Stimulated activated CD4-positive, alpha-beta T cell treated with anti-CD3 and anti-CD28 coated beads, Interleukin-12 subunit alpha, Interleukin-12 subunit beta, amount 100 ng/mL, for 24 hours (primary cell): ENCODE results near the gene APOE.
"Not testable (repeated sequence)": the region's sequence is repeated elsewhere in the genome, so short reads cannot be mapped to it uniquely, and the experiment has no call there.

ENCODE experiments used
- DNase-seq, 2 experiments: peaks; one replicate each; pipeline ENCODE4 v3.0.0-alpha.2; 2020; ENCODE audit warnings: low read depth in 2 of 2

Gene APOE

DNA sequence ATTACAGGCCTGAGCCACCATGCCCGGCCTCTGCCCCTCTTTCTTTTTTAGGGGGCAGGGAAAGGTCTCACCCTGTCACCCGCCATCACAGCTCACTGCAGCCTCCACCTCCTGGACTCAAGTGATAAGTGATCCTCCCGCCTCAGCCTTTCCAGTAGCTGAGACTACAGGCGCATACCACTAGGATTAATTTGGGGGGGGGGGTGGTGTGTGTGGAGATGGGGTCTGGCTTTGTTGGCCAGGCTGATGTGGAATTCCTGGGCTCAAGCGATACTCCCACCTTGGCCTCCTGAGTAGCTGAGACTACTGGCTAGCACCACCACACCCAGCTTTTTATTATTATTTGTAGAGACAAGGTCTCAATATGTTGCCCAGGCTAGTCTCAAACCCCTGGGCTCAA is 4.2 kb downstream of the APOE start:
- no peak for DNase-seq

DNA sequence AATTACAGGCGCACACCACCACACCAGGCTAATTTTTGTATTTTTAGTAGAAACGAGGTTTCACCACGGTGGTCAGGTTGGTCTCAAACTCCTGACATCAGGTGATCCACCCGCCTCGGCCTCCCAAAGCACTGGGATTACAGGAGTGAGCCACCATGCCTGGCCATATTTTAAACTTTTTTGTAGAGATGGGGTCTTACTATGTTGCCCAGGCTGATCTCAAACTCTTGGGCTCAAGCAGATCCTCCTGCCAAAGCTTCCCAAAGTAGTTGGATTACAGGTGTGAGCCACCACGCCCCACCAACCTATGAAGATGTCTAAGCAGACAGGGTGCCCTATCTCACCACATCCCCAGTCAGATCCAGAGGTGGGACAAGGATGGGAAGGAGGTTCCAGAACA is 6.3 kb downstream of the APOE start:
- not testable (repeated sequence) for DNase-seq

DNA sequence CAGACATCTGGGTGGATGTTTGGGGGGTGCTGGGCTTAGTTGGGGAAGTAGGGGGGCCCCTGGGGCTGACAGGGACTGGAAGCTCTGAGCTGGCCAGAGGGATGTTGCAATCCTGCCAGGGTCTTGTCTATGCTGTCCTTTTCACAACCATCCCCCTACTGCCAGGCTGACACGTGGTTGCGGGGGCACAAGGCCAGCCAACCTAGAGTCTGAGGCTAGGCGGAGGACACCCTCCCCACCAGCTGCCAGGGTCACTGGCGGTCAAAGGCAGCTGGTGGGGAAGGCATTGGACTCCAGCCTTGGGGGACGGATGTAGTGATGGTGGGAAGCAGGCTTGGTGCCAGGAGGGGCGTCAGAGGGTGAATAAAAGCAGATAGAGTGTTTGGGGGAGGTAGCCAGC is 7.3 kb downstream of the APOE start:
- DNase-seq, result no peak

DNA sequence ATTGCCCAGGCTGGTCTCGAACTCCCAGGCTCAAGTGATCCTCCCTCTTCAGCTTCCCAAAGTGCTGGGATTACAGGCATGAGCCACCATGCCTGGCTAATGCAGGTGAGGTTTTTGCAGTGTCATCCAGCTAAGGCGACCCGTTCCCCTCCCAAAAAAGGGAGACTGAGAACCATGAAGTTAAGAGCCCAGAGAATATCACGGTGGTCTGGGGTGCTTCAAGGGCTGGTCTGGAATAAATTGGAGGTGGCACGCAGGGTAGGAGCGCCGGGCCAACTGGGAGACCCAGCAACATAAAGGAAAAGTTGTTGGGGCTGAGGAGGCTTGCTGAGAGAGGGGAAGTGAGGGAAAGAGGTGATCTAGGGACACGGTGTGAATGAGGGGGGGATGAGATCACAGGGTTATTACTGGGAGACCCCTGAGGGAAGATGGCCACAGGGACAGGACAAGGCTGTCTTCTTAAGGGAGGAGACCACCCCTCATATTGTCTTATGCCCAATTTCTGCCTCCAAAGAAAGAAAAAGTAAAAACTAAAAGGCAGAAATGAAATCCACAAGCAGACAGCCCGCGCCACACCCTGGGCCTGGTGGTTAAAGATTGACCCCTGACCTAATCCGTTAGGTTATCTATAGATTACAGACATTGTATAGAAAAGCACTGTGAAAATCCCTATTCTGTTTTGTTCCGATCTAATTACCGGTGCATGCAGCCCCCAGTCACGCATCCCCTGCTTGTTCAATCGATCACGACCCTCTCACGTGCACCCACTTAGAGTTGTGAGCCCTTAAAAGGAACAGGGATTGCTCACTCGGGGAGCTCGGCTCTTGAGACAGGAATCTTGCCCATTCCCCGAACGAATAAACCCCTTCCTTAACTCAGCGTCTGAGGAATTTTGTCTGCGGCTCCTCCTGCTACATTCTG is 8.2 kb downstream of the APOE start:
- DNase-seq, result not testable (repeated sequence)

DNA sequence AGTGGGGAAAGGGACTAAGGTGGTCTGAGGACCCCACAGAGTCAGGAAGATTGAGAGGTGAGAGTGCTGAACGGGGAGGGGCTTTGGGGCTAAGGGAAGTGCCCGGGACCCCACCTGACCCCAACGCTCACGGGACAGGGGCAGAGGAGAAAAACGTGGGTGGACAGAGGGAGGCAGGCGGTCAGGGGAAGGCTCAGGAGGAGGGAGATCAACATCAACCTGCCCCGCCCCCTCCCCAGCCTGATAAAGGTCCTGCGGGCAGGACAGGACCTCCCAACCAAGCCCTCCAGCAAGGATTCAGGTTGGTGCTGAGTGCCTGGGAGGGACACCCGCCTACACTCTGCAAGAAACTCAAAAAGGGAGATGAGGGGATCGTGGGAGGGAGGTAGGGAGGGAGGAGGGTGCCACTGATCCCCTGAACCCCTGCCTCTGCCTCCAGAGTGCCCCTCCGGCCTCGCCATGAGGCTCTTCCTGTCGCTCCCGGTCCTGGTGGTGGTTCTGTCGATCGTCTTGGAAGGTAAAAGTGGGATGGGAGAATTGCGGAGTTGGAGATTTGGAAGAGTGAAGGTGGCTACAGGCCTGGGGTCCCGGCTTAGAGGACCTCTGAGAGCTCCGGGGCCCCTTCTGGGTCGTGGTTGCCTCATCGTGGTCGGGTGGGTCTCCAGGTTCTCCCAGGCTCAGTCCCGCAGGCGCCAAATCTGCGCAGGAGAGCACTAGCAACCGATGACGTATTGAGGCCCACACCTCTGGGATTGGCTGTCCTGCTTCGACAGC is 9.0 kb downstream of the APOE start, which contains the start of gene APOC1:
TSS of gene APOC1 (plus strand) at position 176 of the 774 bp plus-strand sequence. CDS start at position 460, 284 bp downstream.
- DNase-seq, result peak; percentile 62 to 70

DNA sequence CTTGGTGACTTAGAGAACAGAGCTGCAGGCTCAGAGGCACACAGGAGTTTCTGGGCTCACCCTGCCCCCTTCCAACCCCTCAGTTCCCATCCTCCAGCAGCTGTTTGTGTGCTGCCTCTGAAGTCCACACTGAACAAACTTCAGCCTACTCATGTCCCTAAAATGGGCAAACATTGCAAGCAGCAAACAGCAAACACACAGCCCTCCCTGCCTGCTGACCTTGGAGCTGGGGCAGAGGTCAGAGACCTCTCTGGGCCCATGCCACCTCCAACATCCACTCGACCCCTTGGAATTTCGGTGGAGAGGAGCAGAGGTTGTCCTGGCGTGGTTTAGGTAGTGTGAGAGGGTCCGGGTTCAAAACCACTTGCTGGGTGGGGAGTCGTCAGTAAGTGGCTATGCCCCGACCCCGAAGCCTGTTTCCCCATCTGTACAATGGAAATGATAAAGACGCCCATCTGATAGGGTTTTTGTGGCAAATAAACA is 18.7 kb downstream of the APOE start:
- DNase-seq, result no peak

DNA sequence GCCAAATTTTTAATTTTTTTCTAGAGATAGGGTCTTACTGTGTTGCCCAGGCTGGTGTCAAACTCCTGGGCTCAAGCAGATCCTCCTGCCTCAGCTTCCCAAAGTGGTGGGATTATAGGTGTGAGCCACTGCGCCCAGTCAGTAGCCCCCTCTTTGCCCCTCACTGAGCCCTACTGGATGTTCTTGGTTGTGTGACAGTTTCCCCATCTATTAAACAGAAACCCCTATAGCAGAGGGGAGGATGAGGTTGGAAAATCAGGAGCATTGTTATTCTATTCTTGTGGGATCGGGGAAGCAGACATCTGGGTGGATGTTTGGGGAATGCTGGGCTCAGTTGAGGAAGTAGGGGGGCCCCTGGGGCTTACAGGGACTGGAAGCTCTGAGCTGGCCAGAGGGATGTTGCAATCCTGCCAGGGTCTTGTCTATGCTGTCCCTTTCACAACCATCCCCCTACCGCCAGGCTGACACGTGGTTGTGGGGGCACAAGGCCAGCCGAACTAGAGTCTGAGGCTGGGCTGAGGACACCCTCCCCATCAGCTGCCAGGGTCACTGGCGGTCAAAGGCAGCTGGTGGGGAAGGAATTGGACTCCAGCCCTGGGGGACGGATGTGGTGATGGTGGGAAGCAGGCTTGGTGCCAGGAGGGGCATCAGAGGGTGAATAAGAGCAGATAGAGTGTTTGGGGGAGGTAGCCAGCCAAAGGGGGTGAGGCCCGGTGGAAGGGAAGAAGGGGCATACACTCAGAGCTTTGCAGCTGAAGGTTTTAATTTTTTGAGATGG is 19.7 kb downstream of the APOE start:
- no peak for DNase-seq

DNA sequence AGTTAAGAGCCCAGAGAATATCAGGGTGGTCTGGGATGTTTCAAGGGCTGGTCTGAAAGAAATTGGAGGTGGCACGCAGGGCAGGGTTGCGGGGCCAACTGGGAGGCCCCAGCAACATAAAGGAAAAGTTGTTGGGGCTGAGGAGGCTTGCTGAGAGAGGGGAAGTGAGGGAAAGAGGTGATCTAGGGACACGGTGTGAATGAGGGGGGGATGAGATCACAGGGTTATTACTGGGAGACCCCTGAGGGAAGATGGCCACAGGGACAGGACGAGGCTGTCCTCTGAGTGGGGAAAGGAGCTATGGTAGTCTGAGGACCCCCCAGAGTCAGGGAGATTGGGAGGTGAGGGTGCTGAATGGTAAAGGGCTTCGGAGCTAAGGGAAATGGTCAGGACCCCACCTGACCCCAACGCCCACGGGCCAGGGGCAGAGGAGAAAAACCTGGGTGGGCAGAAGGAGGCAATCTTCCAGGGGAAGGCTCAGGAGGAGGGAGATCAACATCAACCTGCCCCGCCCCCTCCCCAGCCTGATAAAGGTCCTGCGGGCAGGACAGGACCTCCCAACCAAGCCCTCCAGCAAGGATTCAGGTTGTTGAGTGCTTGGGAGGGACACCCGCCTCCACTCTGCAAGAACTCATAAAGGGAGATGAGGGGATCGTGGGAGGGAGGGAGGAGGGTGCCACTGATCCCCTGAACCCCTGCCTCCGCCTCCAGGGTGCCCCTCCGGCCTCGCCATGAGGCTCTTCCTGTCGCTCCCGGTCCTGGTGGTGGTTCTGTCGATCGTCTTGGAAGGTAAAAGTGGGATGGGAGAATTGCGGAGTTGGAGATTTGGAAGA is 20.9 kb downstream of the APOE start:
- DNase-seq, result not testable (repeated sequence)

DNA sequence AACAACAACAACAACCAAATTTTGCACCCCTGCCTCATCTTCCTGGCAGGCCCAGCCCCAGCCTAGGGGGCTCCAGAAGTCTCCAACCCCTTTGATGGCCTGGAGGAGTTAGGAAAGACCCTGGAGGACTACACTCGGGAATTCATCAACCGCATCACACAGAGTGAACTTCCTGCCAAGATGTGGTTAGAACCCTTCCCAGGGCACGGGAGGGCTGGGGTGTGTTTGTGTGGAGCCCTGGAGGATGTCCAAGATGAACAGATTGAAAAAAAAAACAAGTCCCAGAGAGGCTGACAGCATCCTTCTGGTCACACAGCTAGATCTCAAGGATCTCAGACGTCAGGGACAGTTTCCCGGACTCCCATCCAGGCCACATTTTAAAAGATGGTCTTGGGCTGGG is 22.1 kb downstream of the APOE start:
- DNase-seq, result no peak

DNA sequence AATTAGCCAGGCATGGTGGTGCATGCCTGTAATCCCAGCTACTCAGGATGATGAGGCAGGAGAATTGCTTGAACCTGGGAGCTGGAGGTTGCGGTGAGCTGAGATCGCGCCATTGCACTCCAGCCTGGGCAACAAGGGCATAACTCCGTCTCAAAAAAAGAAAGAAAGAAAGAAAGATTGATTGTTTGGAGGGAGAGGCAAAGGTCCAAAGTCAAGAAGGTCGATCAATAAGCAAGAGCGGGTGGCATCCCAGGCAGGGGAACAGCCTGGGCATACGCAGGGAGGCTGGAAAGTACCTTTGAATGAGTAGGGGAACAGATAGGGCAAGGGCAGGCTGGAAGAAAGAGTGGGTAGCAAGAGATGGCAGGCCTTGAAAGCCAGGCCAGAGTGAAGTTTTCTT is 24.5 kb downstream of the APOE start:
- no peak for DNase-seq

DNA sequence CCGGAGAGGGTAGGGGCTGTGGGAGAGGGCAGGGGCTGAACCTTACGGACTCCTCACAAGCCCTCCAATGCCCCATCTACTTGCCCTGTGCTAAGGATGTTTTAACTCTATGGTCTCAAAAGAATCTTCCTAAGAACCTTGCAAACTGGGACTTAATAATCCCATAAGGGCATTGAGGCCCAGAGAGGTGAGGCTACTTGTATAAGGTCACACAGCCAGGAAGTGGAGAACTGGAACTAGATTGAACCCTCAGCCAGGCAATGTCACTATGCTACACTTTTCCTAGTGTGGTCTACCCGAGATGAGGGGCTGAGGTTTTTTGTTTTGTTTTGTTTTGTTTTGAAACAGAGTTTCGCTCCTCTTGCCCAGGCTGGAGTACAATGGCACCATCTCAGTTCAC is 25.9 kb downstream of the APOE start:
- DNase-seq, result no peak

DNA sequence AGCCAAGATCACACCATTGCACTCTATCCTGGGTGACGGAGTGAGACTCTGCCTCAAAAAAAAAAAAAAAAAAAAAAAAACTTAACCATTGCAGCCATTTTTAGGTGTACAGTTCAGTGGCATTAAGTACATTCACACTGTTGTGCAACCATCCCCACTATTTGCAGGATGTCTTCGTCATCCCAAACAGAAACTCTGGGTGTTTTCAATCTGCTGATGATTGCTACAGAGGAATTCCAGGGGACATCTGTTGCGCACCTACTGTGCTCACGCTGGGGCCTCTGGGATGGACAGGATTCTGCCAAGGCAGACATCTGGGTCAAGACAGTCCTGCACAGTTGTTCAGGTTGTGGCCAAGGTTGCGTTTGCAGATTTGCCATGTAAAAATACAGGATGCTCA is 34.1 kb downstream of the APOE start:
- DNase-seq, result no peak

DNA sequence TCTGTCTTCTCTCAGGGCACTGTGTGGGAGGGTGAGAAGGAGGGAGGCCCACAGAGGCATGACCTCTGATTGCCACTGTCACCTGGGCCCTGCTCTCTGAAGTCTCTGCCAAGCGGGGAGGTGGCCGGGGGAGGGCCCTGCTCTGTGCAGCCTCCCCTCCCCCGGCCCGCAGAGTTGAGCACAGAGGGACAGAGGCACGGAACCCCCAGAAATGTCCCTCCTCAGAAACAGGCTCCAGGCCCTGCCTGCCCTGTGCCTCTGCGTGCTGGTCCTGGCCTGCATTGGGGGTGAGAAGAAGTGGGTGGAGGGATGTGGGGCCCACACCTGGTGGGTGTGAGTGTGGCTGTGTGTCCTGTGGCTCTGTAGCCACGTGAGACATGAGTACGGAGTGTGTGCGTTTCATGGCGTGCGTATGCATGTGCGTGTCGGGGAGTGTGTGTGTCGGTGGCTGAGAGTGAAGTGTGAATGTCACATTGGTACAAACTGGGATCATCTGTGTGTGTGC is 36.5 kb downstream of the APOE start, which contains the start of gene APOC4:
TSS of gene APOC4 (plus strand) at position 171 of the 505 bp plus-strand sequence. CDS start at position 212, 41 bp downstream.
- no peak for DNase-seq

DNA sequence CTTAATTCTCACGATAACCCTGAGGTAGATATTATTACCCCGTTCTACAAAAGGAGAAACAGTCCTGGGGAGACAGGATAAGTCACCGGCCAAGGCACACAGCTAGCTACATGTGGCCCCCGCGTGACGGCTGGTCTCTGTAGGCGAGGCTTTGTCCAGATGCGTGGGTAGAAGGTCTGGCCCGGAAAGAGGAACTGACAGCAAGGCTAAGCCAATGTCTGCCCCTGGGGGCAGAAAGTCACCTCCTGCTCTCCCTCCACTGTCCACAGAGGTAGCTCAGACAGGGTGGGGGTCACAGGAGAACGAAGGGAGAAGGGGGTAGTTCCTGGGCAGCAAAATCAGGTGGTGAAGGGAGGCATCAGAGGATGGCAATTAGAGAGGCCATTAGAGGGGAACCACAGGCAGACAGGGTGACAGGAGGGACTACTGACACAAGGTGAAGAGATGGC is 38.2 kb downstream of the APOE start:
- no peak for DNase-seq

DNA sequence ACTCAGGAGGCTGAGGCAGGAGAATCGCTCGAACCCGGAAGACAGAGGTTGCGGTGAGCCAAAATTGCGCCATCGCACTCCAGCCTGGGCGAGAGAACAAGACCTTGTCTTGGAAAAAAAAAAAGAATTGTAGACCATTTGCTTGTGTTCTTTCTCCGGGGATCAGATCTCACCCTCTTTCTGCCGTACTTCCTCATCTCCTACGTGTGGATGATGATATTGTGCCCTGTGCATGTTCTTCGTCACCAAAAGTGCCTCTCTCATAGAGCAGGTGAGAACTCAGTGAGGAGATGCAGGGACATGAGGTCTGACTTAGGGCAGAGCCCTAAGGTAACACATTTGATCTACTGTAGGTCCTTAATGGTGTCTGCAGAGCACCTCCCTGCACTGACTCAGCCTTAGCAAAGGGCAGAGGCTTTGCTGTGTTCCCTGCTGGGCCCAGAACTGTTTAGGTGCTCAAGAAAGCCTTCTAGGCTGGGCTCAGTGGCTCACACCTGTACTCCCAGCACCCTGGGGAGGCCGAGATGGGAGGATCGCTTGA is 41.5 kb downstream of the APOE start:
- DNase-seq, result no peak

DNA sequence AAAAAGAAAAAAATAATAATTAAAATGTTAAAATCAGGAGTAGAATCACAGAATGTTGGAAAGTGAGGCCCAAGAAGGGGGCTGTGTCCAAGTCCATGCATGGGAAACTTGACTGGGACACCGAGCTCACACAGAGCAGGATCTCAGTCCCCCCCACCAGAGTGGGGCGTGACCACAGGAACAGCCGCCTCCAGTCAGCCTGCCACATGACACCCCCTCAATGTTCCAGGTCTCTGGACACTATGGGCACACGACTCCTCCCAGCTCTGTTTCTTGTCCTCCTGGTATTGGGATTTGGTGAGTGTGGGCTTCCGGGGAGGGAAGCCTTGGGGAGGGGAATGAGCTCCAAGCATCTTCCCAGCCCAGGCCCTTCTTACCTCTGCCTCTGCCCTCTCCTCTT is 42.6 kb downstream of the APOE start:
- DNase-seq, result no peak

DNA sequence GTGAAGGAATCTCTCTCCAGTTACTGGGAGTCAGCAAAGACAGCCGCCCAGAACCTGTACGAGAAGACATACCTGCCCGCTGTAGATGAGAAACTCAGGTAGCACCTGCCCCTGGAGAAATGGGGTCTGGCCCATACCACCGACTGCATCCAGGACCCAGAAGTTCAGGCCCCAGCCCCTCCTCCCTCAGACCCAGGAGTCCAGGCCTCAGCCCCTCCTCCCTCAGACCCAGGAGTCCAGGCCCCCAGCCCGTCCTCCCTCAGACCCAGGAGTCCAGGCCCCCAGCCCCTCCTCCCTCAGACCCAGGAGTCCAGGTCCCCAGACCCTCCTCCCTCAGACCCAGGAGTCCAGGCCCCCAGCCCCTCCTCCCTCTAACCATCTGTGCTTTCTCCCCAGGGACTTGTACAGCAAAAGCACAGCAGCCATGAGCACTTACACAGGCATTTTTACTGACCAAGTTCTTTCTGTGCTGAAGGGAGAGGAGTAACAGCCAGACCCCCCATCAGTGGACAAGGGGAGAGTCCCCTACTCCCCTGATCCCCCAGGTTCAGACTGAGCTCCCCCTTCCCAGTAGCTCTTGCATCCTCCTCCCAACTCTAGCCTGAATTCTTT is 43.3 kb downstream of the APOE start:
- no peak for DNase-seq

DNA sequence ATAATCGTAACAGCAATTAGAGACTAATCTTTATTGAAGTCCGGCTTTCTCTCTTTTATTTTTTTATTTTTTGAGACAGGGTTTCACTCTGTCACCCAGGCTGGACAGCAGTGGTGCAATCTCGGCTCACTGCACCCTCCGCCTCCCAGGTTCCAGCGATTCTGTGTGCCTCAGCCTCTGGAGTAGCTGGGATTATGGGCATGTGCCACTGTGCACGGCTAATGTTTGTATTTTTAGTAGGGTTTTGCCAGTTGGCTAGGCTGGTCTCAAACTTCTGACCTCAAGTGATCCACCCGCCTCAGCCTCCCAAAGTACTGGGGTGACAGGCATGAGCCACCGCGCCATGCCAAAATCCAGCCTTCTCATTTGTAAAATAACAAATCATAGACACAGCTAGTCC is 44.0 kb downstream of the APOE start:
- DNase-seq, result no peak
